Gastrocnemius medialis (tissue), 4 donors: ENCODE measurements around the gene PCSK5.
"Not testable (repeated sequence)": the region's sequence is repeated elsewhere in the genome, so short reads cannot be mapped to it uniquely, and the experiment has no call there.

ENCODE experiments used
- POLR2A ChIP-seq, 2 donors: fragments of 450-650 bp; IDR thresholded peaks; one replicate each; pipeline ENCODE4 v1.6.1; 2017; ENCODE audit warnings: antibody characterized with exemption in 2 of 2, mild to moderate bottlenecking in 2 of 2, moderate library complexity in 2 of 2
- TF ChIP-seq, protein P1 (sequence below), 5 experiments: fragments of 450-650 bp in 3 of 5; fragments of 200-600 bp in 2 of 5; sonication (generic) in 2 of 5; IDR thresholded peaks in 4 of 5; conservative IDR thresholded peaks in 1 of 5; 1 replicate in 4 of 5; 2 replicates in 1 of 5; pipeline ENCODE4 v1.5.1; 2016 to 2019; ENCODE audit warnings: antibody characterized with exemption in 5 of 5, mild to moderate bottlenecking in 3 of 5, moderate library complexity in 3 of 5

DNA sequence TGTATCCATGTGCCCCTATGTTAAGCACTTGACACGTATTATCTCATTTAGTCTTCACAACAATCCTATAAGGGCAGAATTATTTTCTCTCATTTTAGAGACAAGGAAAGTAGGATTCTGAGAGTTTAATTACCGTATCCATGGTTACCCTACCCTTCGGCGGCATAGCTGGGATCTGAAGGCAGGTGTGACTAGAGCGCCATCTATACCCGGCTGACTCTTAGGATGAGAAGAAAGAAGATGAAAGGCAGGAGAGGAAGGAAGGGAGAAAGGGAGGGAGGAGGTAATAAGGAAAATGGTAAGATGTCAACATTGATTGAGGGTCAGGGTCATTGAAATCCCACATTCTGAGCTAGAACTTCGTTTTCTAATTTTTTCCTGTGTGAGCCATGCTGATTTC, 416.6 kb downstream of the PCSK5 start:
- not testable (repeated sequence) for TF ChIP-seq POLR2A (IDR thresholded peaks at IDR 0.05)
- TF ChIP-seq, protein P1, sequence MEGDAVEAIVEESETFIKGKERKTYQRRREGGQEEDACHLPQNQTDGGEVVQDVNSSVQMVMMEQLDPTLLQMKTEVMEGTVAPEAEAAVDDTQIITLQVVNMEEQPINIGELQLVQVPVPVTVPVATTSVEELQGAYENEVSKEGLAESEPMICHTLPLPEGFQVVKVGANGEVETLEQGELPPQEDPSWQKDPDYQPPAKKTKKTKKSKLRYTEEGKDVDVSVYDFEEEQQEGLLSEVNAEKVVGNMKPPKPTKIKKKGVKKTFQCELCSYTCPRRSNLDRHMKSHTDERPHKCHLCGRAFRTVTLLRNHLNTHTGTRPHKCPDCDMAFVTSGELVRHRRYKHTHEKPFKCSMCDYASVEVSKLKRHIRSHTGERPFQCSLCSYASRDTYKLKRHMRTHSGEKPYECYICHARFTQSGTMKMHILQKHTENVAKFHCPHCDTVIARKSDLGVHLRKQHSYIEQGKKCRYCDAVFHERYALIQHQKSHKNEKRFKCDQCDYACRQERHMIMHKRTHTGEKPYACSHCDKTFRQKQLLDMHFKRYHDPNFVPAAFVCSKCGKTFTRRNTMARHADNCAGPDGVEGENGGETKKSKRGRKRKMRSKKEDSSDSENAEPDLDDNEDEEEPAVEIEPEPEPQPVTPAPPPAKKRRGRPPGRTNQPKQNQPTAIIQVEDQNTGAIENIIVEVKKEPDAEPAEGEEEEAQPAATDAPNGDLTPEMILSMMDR (IDR thresholded peaks at IDR 0.05 in 4 of 5, conservative IDR thresholded peaks at IDR 0.05 in 1 of 5) = not testable (repeated sequence)
